ENCODE data around the gene SAMD10.

GRCh38 chr20:63980317-63980805 lies 919 bp upstream of the SAMD10 start:
- TF ChIP-seq EP300 (IDR thresholded peaks at IDR 0.05; ENCODE audit: low read depth) (no peak), POLR2AphosphoS5 (IDR thresholded peaks at IDR 0.05) (no peak), CTCF (IDR thresholded peaks at IDR 0.05) (no peak)

Measured in transverse colon (tissue), 4 donors.